HG02678 (cell line): ENCODE data around the gene NAP1L4.

Experiments
- ATAC-seq: cut with Tn5 transposase; IDR thresholded peaks from one replicate; pipeline ENCODE4 v1.9.1; 2021; ENCODE audit warnings: mild to moderate bottlenecking, moderate library complexity; ENCODE audit not compliant: unreplicated experiment

NAP1L4 gene

GRCh38 chr11:2926611-2927051 is 65.5 kb downstream of the NAP1L4 start:
- no peak for ATAC-seq

- ATAC-seq: no peak
Observed at GRCh38 chr11:2924821-2925675, 67.1 kb downstream of the NAP1L4 start.

- ATAC-seq: no peak
Observed at GRCh38 chr11:2924381-2924780, 67.7 kb downstream of the NAP1L4 start.

GRCh38 chr11:2923446-2924375 is 68.4 kb downstream of the NAP1L4 start:
- no peak for ATAC-seq

GRCh38 chr11:2922655-2923054 is 69.5 kb downstream of the NAP1L4 start:
- no peak for ATAC-seq

GRCh38 chr11:2921742-2922493 is 70.2 kb downstream of the NAP1L4 start:
- no peak for ATAC-seq

- no peak for ATAC-seq
Observed at GRCh38 chr11:2921261-2921660, 70.9 kb downstream of the NAP1L4 start.

- ATAC-seq: no peak
Observed at GRCh38 chr11:2920343-2920742, 71.8 kb downstream of the NAP1L4 start.

GRCh38 chr11:2919837-2920236 is 72.3 kb downstream of the NAP1L4 start:
- no peak for ATAC-seq

- no peak for ATAC-seq
Observed at GRCh38 chr11:2919188-2919587, 72.9 kb downstream of the NAP1L4 start.

GRCh38 chr11:2917842-2918490 is 74.2 kb downstream of the NAP1L4 start:
- ATAC-seq: no peak

GRCh38 chr11:2916892-2917645 is 75.1 kb downstream of the NAP1L4 start:
- no peak for ATAC-seq

GRCh38 chr11:2916114-2916891 is 75.8 kb downstream of the NAP1L4 start:
- no peak for ATAC-seq

- ATAC-seq: no peak
Observed at GRCh38 chr11:2915473-2915872, 76.7 kb downstream of the NAP1L4 start.

- no peak for ATAC-seq
Observed at GRCh38 chr11:2914455-2915195, 77.5 kb downstream of the NAP1L4 start.

GRCh38 chr11:2913776-2914175 is 78.4 kb downstream of the NAP1L4 start:
- ATAC-seq: no peak

- no peak for ATAC-seq
Observed at GRCh38 chr11:2913019-2913431, 79.1 kb downstream of the NAP1L4 start.

- no peak for ATAC-seq
Observed at GRCh38 chr11:2912498-2912897, 79.6 kb downstream of the NAP1L4 start.
